Fibroblast of lung (primary cell): ENCODE measurements around the gene SLC28A1. TPM values are rescaled to one million over a fixed set of nuclear protein-coding genes. Genes with fewer than 3 reads are reported as not detected.

ENCODE experiments used
- DNase-seq, 2 donors: peaks; one replicate each; pipeline versions ENCODE4 v3.0.0 to v3.0.0-alpha.2; 2010; ENCODE audit warnings: low read depth in 2 of 2
- H2AFZ ChIP-seq: 2 replicates; pipeline ENCODE4 v1.5.1; 2012; ENCODE audit warnings: low read length, control low read depth, inconsistent platforms
- H3K27ac ChIP-seq: 2 replicates; pipeline ENCODE4 v1.5.1; 2011; ENCODE audit warnings: low read length, control low read depth; ENCODE audit not compliant: insufficient read depth
- H3K27me3 ChIP-seq: 2 replicates; pipeline ENCODE4 v1.5.1; 2011; ENCODE audit warnings: mild to moderate bottlenecking, low read length; ENCODE audit not compliant: control insufficient read depth, insufficient read depth
- H3K36me3 ChIP-seq: 2 replicates; pipeline ENCODE4 v1.5.1; 2011; ENCODE audit warnings: low read length; ENCODE audit not compliant: control insufficient read depth, insufficient read depth
- H3K4me1 ChIP-seq: 2 replicates; pipeline ENCODE4 v1.5.1; 2011; ENCODE audit warnings: low read length; ENCODE audit not compliant: control insufficient read depth, insufficient read depth; ENCODE audit errors: extremely low read depth
- H3K4me2 ChIP-seq: 2 replicates; pipeline ENCODE4 v1.5.1; 2011; ENCODE audit warnings: low read length, control low read depth; ENCODE audit not compliant: insufficient read depth; ENCODE audit errors: extremely low read depth
- H3K4me3 ChIP-seq, 4 experiments: fragments of 200-600 bp in 1 of 4; sonication (generic) in 1 of 4; replicated peaks in 1 of 4; 2 replicates each; pipeline ENCODE4 v1.5.1; 2011 to 2016; ENCODE audit warnings: low read length in 4 of 4, low read depth in 3 of 4, mild to moderate bottlenecking in 3 of 4, control low read depth in 2 of 4, inconsistent platforms in 1 of 4, mixed read lengths in 1 of 4; ENCODE audit not compliant: insufficient read depth in 1 of 4; ENCODE audit errors: control extremely low read depth in 1 of 4
- H3K79me2 ChIP-seq: 2 replicates; pipeline ENCODE4 v1.5.1; 2012; ENCODE audit warnings: mild to moderate bottlenecking, low read length, inconsistent platforms; ENCODE audit not compliant: control insufficient read depth, insufficient read depth
- H3K9ac ChIP-seq: 2 replicates; pipeline ENCODE4 v1.5.1; 2011; ENCODE audit warnings: mild to moderate bottlenecking, low read length, control low read depth; ENCODE audit not compliant: insufficient read depth
- H3K9me3 ChIP-seq: 2 replicates; pipeline ENCODE4 v1.5.1; 2012; ENCODE audit warnings: low read depth, low read length; ENCODE audit not compliant: control insufficient read depth, insufficient read depth
- H4K20me1 ChIP-seq: 2 replicates; pipeline ENCODE4 v1.5.1; 2011; ENCODE audit warnings: low read length; ENCODE audit not compliant: control insufficient read depth, insufficient read depth; ENCODE audit errors: extremely low read depth
- CTCF ChIP-seq, 2 donors: IDR thresholded peaks in 1 of 2; conservative IDR thresholded peaks in 1 of 2; 1 replicate in 1 of 2; 2 replicates in 1 of 2; pipeline ENCODE4 v1.5.1; 2011 to 2012; ENCODE audit warnings: low read length in 2 of 2, control low read depth in 1 of 2, inconsistent platforms in 1 of 2, low read depth in 1 of 2, mild to moderate bottlenecking in 1 of 2
- EZH2 ChIP-seq: IDR thresholded peaks from 2 replicates; pipeline ENCODE4 v1.5.1; 2012; ENCODE audit warnings: low read length, control low read depth, mild to moderate bottlenecking; ENCODE audit errors: missing control alignments
- polyA plus RNA-seq, 2 donors: library from polyadenylated mRNA; depleted of rRNA in 1 of 2; stranded (reverse) in 1 of 2; unstranded in 1 of 2; fragments of >200 nt; gene quantifications; 2 replicates each; pipeline ENCODE4 v1.2.1, GENCODE V29; 2011 to 2012; ENCODE audit warnings: missing spikeins in 1 of 2
- total RNA-seq: library from RNA; depleted of rRNA; stranded (reverse); fragments of >200 nt; gene quantifications from 2 replicates; pipeline ENCODE4 v1.2.1, GENCODE V29; 2014

The SLC28A1 gene
- total and polyA plus RNA-seq, 2 donors (not counting 1 experiment from before 2014, with no cell fraction given), result not detected

DNA sequence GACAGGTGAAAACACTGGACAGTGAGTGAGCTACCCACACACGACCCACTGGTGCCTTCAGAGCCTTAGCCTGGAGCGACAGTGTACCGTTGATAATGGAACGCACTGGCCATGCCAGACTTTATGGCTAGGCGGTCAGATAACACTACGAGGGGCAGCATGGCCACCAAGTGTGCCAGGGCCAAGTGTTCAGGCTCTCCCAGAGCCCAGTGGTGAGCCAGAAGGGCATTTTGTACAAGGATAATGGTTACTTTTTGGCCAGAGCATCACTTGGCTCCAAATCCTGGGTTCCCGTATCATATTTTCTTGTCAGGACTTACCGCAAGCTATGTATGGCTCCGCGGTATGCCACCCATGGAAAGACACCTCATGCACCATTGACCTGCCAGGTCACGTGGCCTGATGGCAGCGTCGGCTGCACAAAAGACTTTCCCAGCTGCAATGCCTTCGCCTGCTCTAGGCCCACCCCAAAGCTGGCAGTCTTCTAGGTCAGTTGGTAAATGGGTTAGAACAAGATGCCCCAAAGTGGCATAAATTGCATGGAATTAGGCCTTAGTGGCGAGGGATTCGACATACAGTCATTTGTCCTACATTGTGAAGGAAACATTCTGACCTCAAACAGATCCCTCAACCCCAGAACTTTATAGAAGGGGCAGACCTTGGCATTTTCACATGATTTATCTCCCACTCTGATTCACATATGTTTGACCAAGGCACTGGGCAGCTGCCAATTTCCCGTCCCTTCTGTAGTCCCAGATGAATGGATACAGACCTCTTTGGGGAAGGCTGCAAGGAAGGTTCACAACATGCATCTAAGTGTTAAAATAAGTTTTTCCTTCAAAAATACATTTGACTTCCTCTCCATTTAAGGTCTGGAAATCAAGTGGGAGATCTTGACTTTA is 12.2 kb upstream of the SLC28A1 start:
- no peak overlapping the region for H2AFZ ChIP-seq
- H3K4me3 ChIP-seq, result no peak overlapping the region
- H3K27me3 ChIP-seq, result peaks cover 9% of the 10 kb centered on the region
- TF ChIP-seq EZH2 (no peak), CTCF (conservative IDR thresholded peaks at IDR 0.05 in 1 of 2, IDR thresholded peaks at IDR 0.05 in 1 of 2; ENCODE audit: low read depth in 1 of 2, low read length in 2 of 2) (no peak)
- no peaks in the 10 kb centered on the region for H3K36me3 ChIP-seq
- H3K9me3 ChIP-seq, result no peaks in the 10 kb centered on the region
- H3K9ac ChIP-seq, result no peak overlapping the region
- H3K27ac ChIP-seq, result no peak overlapping the region
- peak in 1 of 2 donors; percentile 13 for DNase-seq
- H3K4me2 ChIP-seq, result no peak overlapping the region
- no peaks in the 10 kb centered on the region for H4K20me1 ChIP-seq
- H3K79me2 ChIP-seq, result no peaks in the 10 kb centered on the region
- H3K4me1 ChIP-seq, result no peaks in the 10 kb centered on the region

DNA sequence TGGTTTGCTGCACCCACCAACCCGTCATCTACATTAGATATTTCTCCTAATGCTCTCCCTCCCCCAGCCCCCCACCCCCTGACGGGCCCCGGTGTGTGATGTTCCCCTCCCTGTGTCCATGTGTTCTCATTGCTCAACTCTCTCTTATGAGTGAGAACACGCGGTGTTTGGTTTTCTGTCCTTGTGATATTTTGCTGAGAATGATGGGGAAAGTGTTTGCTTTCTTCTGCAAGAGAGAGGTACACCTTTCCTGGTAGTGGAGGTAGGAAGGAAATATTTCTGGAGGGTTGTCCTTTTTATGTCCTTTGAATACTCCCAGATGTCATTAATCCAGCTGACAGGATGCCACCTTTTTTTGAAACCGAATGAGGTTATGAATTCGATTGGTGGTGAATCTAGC is 10.5 kb upstream of the SLC28A1 start:
- Histone ChIP-seq H3K4me2 (no peak overlapping the region), H3K27ac (no peak overlapping the region), H3K4me1 (no peaks in the 10 kb centered on the region), H3K79me2 (no peaks in the 10 kb centered on the region), H3K27me3 (peaks cover 9% of the 10 kb centered on the region), H2AFZ (no peak overlapping the region), H3K4me3 (no peak overlapping the region), H3K9ac (no peak overlapping the region), H3K36me3 (no peaks in the 10 kb centered on the region), H4K20me1 (no peaks in the 10 kb centered on the region), H3K9me3 (no peaks in the 10 kb centered on the region)
- TF ChIP-seq CTCF (conservative IDR thresholded peaks at IDR 0.05 in 1 of 2, IDR thresholded peaks at IDR 0.05 in 1 of 2; ENCODE audit: low read depth in 1 of 2, low read length in 2 of 2) (no peak), EZH2 (no peak)
- DNase-seq, result no peak

DNA sequence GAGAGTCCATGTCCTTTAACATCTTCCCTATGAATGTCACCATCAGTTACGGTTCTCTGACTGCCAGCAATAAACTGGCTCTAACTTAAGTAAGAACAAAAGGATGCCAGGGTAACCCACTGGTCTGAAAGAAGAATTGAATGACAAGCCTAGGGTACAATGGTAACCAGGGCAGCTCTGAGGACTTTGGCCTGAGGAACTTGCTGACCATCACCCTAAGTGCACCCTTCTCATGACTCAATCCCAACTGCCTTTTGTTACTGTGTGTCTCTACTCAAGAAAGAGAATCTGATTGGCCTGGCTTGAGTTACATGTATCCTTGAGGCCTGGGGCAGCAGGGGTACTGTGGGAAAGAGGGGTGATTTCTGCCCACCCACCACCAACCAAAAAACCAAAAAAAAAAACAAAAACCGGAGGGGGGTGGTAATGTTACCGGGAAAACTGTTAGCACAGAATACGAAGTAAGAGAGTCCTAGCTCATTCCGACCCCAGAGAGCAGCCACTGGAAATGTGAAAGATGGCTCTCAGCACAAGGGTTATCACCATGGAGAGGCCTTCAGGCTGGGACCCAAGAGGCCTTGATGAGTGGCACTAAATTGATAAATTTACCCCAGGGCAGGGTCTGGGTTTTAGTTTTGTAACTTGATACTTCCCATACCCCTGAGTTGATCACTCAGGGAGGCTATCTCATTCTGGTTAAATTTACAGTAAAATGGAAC is 9.3 kb upstream of the SLC28A1 start:
- H3K4me3 ChIP-seq, result no peak overlapping the region
- no peak overlapping the region for H3K27ac ChIP-seq
- H3K9me3 ChIP-seq, result no peaks in the 10 kb centered on the region
- H3K79me2 ChIP-seq, result no peaks in the 10 kb centered on the region
- no peak overlapping the region for H2AFZ ChIP-seq
- H3K4me1 ChIP-seq, result no peaks in the 10 kb centered on the region
- H3K36me3 ChIP-seq, result no peaks in the 10 kb centered on the region
- peaks cover 8% of the 10 kb centered on the region for H3K27me3 ChIP-seq
- no peak for TF ChIP-seq EZH2
- TF ChIP-seq CTCF (conservative IDR thresholded peaks at IDR 0.05 in 1 of 2, IDR thresholded peaks at IDR 0.05 in 1 of 2; ENCODE audit: low read depth in 1 of 2, low read length in 2 of 2), result no peak
- no peak for DNase-seq
- no peaks in the 10 kb centered on the region for H4K20me1 ChIP-seq
- no peak overlapping the region for H3K4me2 ChIP-seq
- no peak overlapping the region for H3K9ac ChIP-seq
